T-helper 2 cell treated with Interferon-gamma antibody and Interleukin-4, amounts not matched to agents 5 μg/mL and 100 μg/mL, for 36 hours (primary cell): ENCODE results near the gene HES2.
A peak's percentile ranks its signal among the peaks of the same experiment; 100 is the strongest.
"Not testable (repeated sequence)": the region's sequence is repeated elsewhere in the genome, so short reads cannot be mapped to it uniquely, and the experiment has no call there.

Experiments
- DNase-seq: peaks from one replicate; pipeline ENCODE4 v3.0.0; 2021; ENCODE audit warnings: low spot score
- H3K27ac Mint-ChIP-seq: one replicate; pipeline ENCODE4 v1.8.0; 2021; ENCODE audit warnings: mild to moderate bottlenecking, mixed read lengths
- H3K27me3 Mint-ChIP-seq: one replicate; pipeline ENCODE4 v1.8.0; 2021; ENCODE audit warnings: low read depth, mixed read lengths
- H3K36me3 Mint-ChIP-seq: one replicate; pipeline ENCODE4 v1.8.0; 2021; ENCODE audit warnings: low read depth, mixed read lengths
- H3K4me1 Mint-ChIP-seq: one replicate; pipeline ENCODE4 v1.8.0; 2021; ENCODE audit warnings: low read depth, mixed read lengths
- H3K4me3 Mint-ChIP-seq: one replicate; pipeline ENCODE4 v1.8.0; 2022; ENCODE audit warnings: mild to moderate bottlenecking, moderate library complexity, mixed read lengths
- H3K9me3 Mint-ChIP-seq: one replicate; pipeline ENCODE4 v1.8.0; 2021; ENCODE audit warnings: mixed read lengths

Gene HES2

DNA sequence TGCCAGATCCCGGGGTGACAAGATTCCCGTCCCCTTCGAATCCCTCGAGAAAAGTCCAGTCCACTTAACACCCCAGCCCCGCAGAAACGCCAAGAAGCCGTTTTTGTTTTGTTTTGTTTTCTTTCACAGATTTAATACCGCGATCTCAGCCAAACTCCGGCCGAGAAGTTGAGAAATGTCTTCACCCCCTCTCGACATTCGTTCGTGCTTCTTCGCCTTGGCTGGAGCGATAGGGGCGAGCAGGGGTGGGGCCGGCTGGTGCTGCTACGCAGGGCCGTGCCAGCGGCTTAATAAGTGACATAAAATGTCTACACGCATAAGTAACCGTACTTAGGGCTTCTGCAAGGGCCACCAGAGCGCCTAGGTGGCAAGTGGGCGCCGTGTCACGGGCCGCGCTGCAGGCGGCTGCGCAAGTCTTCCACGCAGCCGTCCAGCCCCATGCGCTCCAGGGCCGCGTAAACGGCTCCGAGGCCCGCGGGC, 41.4 kb upstream of the HES2 start:
- Mint-ChIP-seq H3K9me3 (no peaks in the 10 kb centered on the region), H3K27me3 (peaks cover 18% of the 10 kb centered on the region), H3K36me3 (peaks cover 42% of the 10 kb centered on the region), H3K4me1 (peaks cover 38% of the 10 kb centered on the region), H3K27ac (peak overlapping the region; percentile 85), H3K4me3 (peak overlapping the region; percentile 76)
- no peak for DNase-seq

DNA sequence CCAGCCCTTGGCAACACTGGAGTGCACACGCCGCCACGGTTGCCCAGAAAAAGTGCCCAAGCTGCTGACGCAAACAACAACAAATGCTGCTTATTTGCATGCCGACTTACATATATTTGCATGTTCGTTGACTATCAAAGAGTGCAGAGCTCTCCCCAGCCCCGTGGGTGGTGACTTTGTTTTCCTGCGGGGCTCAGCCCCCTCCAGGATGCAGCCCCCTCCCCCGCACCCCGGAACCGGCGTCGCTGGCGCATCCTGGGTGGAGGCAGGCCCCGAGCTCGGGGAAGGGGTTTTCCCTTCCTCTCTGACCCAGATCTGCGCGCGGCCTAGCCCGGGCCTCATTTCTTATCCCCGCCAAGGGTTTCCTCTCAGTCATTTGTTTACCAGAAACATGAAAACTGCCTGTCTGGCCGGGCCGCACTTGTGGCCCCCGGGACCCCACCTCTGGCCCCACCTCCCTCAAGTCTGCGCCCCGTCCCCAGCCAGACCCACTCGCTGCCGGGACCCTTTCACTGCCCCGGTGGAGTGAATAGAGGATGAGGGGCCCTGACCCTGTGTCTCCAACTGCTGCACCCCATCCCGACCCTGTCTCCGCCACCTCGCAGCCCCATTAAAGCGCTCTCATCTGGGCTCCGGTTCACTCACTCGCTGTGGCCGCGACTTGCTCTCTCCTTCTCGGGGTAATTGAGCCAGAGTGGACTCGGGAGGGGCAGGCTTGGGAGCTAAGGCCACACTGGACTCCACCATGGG, 40.8 kb upstream of the HES2 start:
- Mint-ChIP-seq H3K9me3 (no peaks in the 10 kb centered on the region), H3K27me3 (peaks cover 22% of the 10 kb centered on the region), H3K4me1 (peaks cover 38% of the 10 kb centered on the region), H3K4me3 (peak overlapping the region; percentile 76), H3K27ac (peak overlapping the region; percentile 85), H3K36me3 (peaks cover 41% of the 10 kb centered on the region)
- DNase-seq: peak; percentile 86

DNA sequence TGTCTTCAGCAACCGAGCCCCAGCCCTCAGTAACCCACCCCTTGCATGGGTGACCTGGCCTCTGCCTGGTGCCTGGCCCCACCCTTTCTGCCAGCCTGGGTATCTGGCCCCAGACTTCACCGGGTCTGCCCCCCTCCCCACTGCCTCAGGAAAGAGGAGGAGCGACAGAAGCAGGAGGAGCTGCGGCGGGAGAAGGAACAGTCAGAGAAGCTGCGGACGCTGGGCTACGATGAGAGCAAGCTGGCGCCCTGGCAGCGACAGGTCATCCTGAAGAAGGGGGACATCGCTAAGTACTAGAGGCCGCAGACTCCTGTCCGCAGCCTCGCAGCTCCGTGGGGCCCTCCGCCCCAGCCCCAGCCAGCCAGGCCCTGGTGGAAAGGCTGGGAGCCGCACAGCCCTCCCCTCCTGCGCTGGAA, 40.1 kb upstream of the HES2 start:
- Mint-ChIP-seq H3K27me3 (peaks cover 23% of the 10 kb centered on the region), H3K4me1 (peaks cover 38% of the 10 kb centered on the region), H3K4me3 (peak overlapping the region; percentile 76), H3K36me3 (peaks cover 39% of the 10 kb centered on the region), H3K27ac (peak overlapping the region; percentile 85), H3K9me3 (no peaks in the 10 kb centered on the region)
- peak; percentile 61 for DNase-seq

DNA sequence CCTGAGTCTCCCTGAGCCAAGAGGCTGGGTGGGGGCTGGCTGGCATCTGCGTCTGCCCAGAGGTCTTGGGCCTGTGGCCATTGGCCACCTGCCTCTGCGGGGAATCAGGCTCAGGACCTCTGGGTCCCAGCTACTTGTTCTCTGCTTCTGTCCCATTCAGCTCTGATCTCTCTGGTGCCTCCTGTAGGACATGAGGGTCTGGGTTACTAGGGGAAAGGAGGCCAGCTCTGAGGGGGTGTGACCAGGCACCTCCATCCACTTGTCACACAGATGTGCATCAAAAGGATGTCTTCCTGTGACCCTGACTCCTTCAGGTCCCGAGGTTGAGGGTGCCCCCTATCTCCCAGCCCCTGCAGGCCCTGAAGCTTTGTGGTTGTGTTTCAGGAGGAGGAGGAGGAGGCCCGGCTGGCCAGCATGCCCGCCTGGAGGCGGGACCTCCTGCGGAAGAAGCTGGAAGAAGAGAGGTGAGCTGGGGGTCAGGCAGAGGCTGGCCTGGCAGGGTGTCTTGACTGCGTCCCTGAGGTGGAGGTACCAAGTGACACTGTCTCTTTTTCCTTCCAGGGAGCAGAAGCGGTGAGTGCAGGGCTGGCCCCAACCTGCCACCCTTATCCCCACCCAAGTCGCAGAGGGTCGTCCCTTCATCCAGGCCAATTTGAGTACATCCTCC, 37.2 kb upstream of the HES2 start:
- no peak overlapping the region for H3K27ac Mint-ChIP-seq
- peaks cover 22% of the 10 kb centered on the region for H3K4me1 Mint-ChIP-seq
- H3K9me3 Mint-ChIP-seq: no peaks in the 10 kb centered on the region
- peaks cover 45% of the 10 kb centered on the region for H3K27me3 Mint-ChIP-seq
- peaks cover 16% of the 10 kb centered on the region for H3K36me3 Mint-ChIP-seq
- no peak for DNase-seq
- no peak overlapping the region for H3K4me3 Mint-ChIP-seq

DNA sequence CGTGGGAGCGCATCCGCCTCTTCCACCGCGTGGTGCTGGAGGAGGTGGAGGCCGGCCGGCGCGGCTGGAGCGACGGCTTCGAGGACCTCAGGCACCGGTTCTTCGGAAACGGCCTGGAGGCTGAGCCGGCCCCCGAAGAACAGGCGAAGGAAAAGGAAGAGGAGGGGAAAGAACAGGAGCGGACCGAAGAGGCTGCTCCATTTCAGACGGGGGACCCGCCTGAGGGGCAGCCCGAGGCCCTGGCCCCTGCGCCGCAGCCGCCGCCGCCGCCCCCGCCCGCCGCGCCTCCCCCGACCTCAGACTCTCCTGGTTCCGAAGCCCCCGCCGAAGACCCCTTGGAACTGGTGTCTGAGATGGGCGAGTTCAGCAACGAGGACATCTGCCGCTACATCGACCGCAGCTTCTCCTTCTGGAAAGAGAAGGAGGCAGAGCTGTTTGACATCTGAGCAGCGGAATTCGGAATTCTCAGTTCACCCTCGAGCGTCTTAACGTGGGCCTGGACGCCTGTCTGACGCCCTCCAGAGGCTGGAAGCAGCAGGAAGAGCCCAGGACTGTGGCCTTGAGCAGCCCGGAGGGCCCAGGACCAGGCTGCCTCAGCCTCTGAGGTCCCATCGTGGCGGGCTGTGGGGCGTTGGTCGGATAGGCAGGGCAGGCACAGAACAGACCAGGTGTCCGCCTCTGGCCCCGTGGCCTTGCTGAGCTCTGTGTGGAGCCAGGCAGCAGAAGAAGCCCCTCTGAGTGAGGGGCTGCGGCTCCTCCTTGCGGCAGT, 36.2 kb upstream of the HES2 start:
- Mint-ChIP-seq H3K27ac (peak overlapping the region; percentile 20), H3K4me1 (peaks cover 20% of the 10 kb centered on the region), H3K27me3 (peaks cover 47% of the 10 kb centered on the region)
- H3K9me3 Mint-ChIP-seq, DNase-seq, H3K36me3 Mint-ChIP-seq, H3K4me3 Mint-ChIP-seq: not testable (repeated sequence)

DNA sequence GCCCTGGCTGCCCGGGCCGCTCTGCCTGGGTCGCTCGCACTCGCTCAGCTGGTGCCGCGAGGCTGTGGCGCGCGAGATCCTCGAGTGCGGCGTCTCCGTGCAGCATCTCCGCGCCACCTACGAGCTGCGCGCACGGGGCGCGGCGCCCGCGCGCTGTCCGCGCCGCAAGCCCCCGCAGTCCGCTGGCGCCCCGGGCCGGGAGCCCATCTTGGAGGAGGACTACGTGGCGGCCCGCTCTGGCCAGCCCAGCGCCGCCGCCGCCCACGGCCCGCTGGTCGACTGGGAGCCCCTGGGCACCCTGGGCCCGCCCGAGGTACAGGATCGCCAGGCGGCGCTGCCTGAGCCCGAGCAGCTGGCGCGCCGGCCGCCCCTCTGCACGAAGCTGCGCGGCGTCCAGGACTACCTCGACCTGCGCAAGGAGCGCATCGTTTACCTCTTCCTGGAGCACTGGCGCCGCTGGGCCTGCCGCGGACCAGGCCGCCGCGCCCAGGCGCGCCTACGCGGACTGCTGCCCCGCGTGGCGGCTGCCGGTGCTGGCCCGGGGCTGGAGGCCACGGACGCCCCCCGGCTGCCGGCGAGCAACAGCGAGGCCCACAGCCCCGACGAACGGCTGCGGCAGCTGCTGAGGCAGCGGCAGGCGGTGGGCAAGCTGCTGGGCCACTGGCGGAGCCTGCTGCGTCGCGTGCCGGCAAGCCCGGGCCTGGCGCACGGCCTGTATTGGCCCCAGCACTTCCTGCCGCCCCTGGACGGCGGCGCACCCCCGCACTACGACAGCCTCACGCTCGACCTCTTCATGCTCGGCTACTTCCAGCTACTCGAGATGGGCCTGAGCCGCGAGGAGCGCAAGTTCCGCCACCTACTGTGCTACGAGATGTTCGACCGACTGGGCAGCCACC, 35.4 kb upstream of the HES2 start:
- Mint-ChIP-seq H3K27me3 (peaks cover 54% of the 10 kb centered on the region), H3K27ac (peak overlapping the region; percentile 20), H3K4me3 (no peak overlapping the region), H3K4me1 (peaks cover 12% of the 10 kb centered on the region), H3K36me3 (peaks cover 2% of the 10 kb centered on the region), H3K9me3 (no peaks in the 10 kb centered on the region)
- DNase-seq: no peak

DNA sequence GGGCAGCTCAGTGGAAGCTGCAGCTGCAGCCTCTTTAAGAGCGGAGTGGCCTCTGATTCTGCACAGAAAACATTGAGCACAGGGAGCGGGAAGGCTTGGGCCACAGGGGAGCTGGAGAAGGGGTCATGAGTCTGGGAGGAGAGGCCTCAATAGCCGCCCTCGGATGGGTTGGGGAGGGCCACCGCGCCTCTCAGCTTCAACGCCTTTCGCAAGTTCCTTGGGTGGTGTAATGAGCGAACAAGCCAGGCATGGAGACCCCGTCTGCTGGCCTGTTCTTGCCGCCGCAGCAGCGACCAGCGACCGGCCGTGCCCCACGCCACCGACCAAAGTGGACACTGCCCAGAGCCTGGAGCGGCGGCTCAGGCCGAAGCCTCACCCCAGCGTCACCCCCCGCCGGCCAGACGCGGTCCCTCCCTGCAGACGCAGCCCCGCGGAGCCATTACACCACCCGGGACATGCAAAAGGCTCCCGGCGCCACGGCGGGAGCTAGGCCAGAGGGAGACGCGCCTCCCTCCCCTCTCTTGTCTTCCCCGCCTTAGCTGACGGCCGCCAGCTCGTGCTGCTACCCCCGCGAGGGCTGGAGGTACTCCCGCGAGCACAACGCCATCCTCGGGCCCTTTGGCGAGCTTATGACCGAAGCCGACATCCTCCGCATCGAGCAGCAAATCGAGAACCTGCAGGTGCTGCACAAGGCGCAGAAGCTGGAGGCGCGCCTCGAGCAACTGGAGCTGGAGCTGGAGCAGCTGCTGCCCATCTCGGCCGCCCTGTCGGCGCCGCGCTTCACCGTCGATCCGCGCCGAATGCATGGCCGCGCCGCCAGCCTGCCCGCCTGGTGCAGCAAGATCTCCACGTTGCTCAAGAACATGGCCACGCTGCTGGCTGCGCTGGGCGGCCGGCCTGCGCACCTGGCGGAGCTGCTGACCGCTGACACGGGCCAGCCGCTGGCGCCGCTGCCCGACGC, 34.5 kb upstream of the HES2 start:
- H3K4me3 Mint-ChIP-seq, H3K27ac Mint-ChIP-seq, H3K4me1 Mint-ChIP-seq, H3K36me3 Mint-ChIP-seq, H3K9me3 Mint-ChIP-seq, DNase-seq: not testable (repeated sequence)
- peaks cover 59% of the 10 kb centered on the region for H3K27me3 Mint-ChIP-seq

DNA sequence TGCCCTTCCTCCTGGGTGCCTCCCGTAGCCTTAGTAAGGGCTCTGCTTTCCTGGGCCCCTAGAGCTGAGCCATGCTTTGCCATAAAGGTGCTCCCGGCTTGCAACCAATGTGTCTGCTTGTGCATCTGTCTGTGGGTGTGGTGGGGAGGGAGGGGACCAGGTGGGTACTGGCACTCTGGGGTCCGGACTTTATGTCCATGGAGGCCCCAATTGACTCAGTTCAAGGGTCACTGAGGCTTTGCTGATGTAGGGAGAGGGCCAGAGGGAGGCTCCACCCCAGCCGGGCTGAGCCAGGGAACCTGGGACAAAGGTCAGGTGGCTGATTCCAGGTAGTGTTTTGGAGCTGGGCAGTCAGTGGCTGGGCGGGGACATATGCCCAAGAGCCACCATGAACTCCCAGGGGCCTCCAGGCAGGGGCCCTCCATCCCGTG, 31.2 kb upstream of the HES2 start:
- Mint-ChIP-seq H3K4me1 (peaks cover 10% of the 10 kb centered on the region), H3K36me3 (no peaks in the 10 kb centered on the region), H3K9me3 (no peaks in the 10 kb centered on the region), H3K27ac (no peak overlapping the region), H3K27me3 (peaks cover 63% of the 10 kb centered on the region), H3K4me3 (no peak overlapping the region)
- DNase-seq: no peak

DNA sequence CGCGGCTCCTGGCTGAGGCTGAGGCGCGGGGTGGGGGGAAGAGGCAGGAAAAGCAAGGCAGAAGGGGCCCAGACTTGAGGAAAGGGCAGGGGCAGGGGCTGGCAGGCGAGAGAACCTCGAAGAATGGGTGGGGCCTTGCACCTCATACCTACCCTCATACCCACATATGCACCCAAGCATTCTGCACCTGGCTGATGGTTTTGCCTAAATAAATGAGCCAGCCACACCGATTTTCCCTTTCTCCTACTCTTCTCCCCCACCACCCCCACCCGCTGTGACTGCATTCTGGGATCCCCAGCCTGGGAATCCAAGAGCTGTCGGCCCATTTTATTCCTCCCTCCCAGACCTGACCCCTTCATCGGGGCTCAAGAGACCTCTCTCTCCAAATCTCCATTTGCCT, 30.8 kb upstream of the HES2 start:
- H3K4me3 Mint-ChIP-seq, H3K9me3 Mint-ChIP-seq, H3K4me1 Mint-ChIP-seq, DNase-seq, H3K36me3 Mint-ChIP-seq, H3K27ac Mint-ChIP-seq: not testable (repeated sequence)
- H3K27me3 Mint-ChIP-seq: peaks cover 62% of the 10 kb centered on the region

DNA sequence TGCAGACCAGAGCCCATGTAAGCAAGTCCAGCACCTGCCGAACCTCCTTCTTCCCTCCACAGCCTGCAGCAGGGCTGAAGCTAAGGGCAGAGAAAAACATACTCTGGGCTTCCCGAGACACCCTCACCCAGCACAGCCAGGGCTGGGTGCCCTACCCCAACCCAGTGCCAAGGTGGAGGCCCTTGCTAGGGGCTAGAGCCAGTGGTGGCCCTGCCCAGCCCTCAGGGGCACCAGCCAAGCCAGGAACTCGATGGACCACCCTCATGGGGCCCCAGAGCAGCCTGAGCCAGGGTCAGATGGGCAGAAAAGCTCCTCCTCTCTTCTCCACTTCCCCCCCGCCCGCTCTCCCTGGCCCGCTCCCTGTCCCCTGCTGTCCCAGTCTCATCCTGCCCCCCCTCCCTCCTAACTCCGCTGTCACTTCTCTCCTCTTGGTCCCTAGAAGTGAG, 30.3 kb upstream of the HES2 start:
- H3K27me3 Mint-ChIP-seq: peaks cover 62% of the 10 kb centered on the region
- no peak overlapping the region for H3K4me3 Mint-ChIP-seq
- peaks cover 10% of the 10 kb centered on the region for H3K4me1 Mint-ChIP-seq
- H3K9me3 Mint-ChIP-seq: no peaks in the 10 kb centered on the region
- no peak for DNase-seq
- no peaks in the 10 kb centered on the region for H3K36me3 Mint-ChIP-seq
- no peak overlapping the region for H3K27ac Mint-ChIP-seq

DNA sequence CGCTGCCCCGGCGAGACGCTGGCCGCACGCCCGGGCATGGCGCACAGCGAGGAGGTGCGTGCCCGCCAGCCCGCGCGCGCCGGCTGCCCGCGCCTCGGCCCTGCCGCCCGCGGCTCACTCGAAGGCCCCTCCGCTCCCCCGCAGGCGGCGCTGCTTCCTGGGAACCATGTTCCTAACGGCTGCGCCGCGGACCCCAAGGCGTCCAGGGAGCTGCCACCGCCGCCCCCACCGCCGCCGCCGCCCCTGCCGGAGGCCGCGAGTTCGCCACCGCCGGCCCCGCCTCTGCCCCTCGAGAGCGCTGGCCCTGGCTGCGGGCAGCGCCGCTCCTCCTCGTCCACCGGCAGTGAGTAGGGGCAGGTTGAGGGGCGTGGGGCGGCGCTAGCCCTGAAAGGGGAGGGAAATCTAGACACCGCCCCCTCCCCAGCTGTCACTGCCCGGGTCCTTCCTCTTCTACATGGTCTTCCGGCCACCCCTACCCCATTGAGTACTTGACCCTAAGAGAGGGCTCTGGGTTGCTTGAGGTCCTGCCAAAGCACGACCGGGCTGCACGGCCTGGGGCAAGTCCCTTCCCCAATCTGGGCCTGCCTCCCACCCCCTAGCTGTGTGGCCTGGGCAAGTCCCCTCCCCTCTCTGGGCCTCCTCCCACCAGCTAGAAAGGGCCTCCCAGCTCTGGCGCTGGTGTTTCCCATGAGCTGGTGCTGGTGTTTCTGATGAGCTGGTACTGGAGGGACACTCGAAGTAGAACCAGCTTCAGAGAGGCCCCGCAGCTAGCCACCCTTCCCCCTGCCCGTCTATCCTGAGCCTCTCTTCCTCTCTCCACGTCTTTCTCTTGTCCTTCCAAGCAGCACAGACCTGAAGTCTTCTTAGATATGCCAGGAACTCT, 29.3 kb upstream of the HES2 start:
- Mint-ChIP-seq H3K27me3 (peaks cover 65% of the 10 kb centered on the region), H3K27ac (no peak overlapping the region), H3K4me3 (peak overlapping the region; percentile 12), H3K36me3 (no peaks in the 10 kb centered on the region), H3K4me1 (peaks cover 10% of the 10 kb centered on the region), H3K9me3 (no peaks in the 10 kb centered on the region)
- DNase-seq: no peak
